D721Med (cell line): ENCODE measurements around the gene SLC2A11.
A peak's percentile ranks its signal among the peaks of the same experiment; 100 is the strongest.
"Not testable (repeated sequence)": the region's sequence is repeated elsewhere in the genome, so short reads cannot be mapped to it uniquely, and the experiment has no call there.

Source experiments
- DNase-seq: peaks from one replicate; pipeline ENCODE4 v3.0.0; 2011; ENCODE audit warnings: low spot score; ENCODE audit not compliant: insufficient read length
- FAIRE-seq: peaks from 2 replicates; lab custom pipeline; 2011; peaks lifted over from hg19 to GRCh38; lab: Jason Lieb, UNC
- CTCF ChIP-seq: IDR thresholded peaks from 2 replicates; pipeline ENCODE4 v1.5.1; 2012; ENCODE audit warnings: mild to moderate bottlenecking, control low read depth; ENCODE audit not compliant: insufficient read depth; ENCODE audit errors: missing control alignments

SLC2A11 gene

GRCh38 chr22:23847991-23848864 is 9.4 kb upstream of the SLC2A11 start:
- no peak for FAIRE-seq
- TF ChIP-seq CTCF: no peak
- DNase-seq: no peak

GRCh38 chr22:23849009-23850006 is 8.4 kb upstream of the SLC2A11 start:
- peak; percentile 96 for DNase-seq
- peak; percentile 86 for TF ChIP-seq CTCF
- no peak for FAIRE-seq

GRCh38 chr22:23850136-23850611 is 7.5 kb upstream of the SLC2A11 start:
- DNase-seq: no peak
- FAIRE-seq: no peak
- no peak for TF ChIP-seq CTCF

- FAIRE-seq: no peak
- peak; percentile 70 for DNase-seq
- no peak for TF ChIP-seq CTCF
Observed at GRCh38 chr22:23856721-23857605, 712 bp upstream of the SLC2A11 start.

- DNase-seq (no peak), FAIRE-seq (no peak)
- TF ChIP-seq CTCF: no peak
Observed at GRCh38 chr22:23858484-23858815, 775 bp downstream of the SLC2A11 start.

GRCh38 chr22:23859201-23859600 is 1.5 kb downstream of the SLC2A11 start:
- no peak for TF ChIP-seq CTCF
- no peak for DNase-seq
- FAIRE-seq: no peak

GRCh38 chr22:23860187-23860586 is 2.5 kb downstream of the SLC2A11 start:
- not testable (repeated sequence) for DNase-seq, FAIRE-seq
